H9 (cell line): ENCODE results near the gene BCAR3. TPM values are rescaled to one million over a fixed set of nuclear protein-coding genes. Genes with fewer than 3 reads are reported as not detected.

ENCODE experiments used
- DNase-seq: peaks from one replicate; pipeline ENCODE4 v3.0.0-alpha.2; 2017
- H2AFZ ChIP-seq: one replicate; pipeline ENCODE4 v1.6.1; 2013; ENCODE audit warnings: mild to moderate bottlenecking, low read length, control low read depth, moderate library complexity
- H2AK5ac ChIP-seq: 2 replicates; pipeline ENCODE4 v1.6.1; 2013; ENCODE audit warnings: low read length, control low read depth, mixed read lengths; ENCODE audit not compliant: insufficient read length
- H2BK120ac ChIP-seq: one replicate; pipeline ENCODE4 v1.6.1; 2013; ENCODE audit warnings: low read depth, mild to moderate bottlenecking, low read length, control low read depth, inconsistent platforms; ENCODE audit not compliant: poor library complexity, severe bottlenecking
- H2BK12ac ChIP-seq: 2 replicates; pipeline ENCODE4 v1.6.1; 2013; ENCODE audit warnings: low read length, control low read depth, mixed read lengths, low read depth; ENCODE audit not compliant: insufficient read length
- H2BK15ac ChIP-seq: 2 replicates; pipeline ENCODE4 v1.6.1; 2013; ENCODE audit warnings: low read depth, low read length, control low read depth
- H2BK20ac ChIP-seq: one replicate; pipeline ENCODE4 v1.6.1; 2013; ENCODE audit warnings: low read depth, mild to moderate bottlenecking, low read length, control low read depth, inconsistent platforms; ENCODE audit not compliant: poor library complexity, severe bottlenecking
- H2BK5ac ChIP-seq: 2 replicates; pipeline ENCODE4 v1.6.1; 2013; ENCODE audit warnings: low read length, control low read depth, mixed read lengths; ENCODE audit not compliant: insufficient read length
- H3K14ac ChIP-seq: 2 replicates; pipeline ENCODE4 v1.6.1; 2013; ENCODE audit warnings: low read length, control low read depth; ENCODE audit not compliant: insufficient read depth
- H3K18ac ChIP-seq: 2 replicates; pipeline ENCODE4 v1.6.1; 2013; ENCODE audit warnings: low read depth, mild to moderate bottlenecking, mixed read lengths, low read length, control low read depth; ENCODE audit not compliant: insufficient read length
- H3K23ac ChIP-seq: 2 replicates; pipeline ENCODE4 v1.6.1; 2013; ENCODE audit warnings: low read length, control low read depth, mixed read lengths, low read depth; ENCODE audit not compliant: insufficient read length
- H3K23me2 ChIP-seq: 2 replicates; pipeline ENCODE4 v1.6.1; 2013; ENCODE audit warnings: low read depth, mild to moderate bottlenecking, mixed read lengths, low read length, control low read depth; ENCODE audit not compliant: insufficient read length, poor library complexity, severe bottlenecking
- H3K27ac ChIP-seq: 2 replicates; pipeline ENCODE4 v1.5.1; 2013; ENCODE audit warnings: low read length, control low read depth, mixed read lengths, low read depth; ENCODE audit not compliant: insufficient read length
- H3K27me3 ChIP-seq: 2 replicates; pipeline ENCODE4 v1.6.1; 2013; ENCODE audit warnings: low read length, control low read depth, inconsistent platforms; ENCODE audit not compliant: insufficient read depth
- H3K4ac ChIP-seq: 2 replicates; pipeline ENCODE4 v1.6.1; 2013; ENCODE audit warnings: low read depth, mild to moderate bottlenecking, control low read depth, inconsistent platforms, low read length, moderate library complexity
- H3K4me1 ChIP-seq: 2 replicates; pipeline ENCODE4 v1.6.1; 2013; ENCODE audit warnings: low read length, control low read depth, inconsistent platforms; ENCODE audit not compliant: insufficient read depth
- H3K4me2 ChIP-seq: 2 replicates; pipeline ENCODE4 v1.6.1; 2013; ENCODE audit warnings: low read length, control low read depth, mixed read lengths; ENCODE audit not compliant: insufficient read length, insufficient read depth
- H3K56ac ChIP-seq: 2 replicates; pipeline ENCODE4 v1.6.1; 2013; ENCODE audit warnings: low read depth, mild to moderate bottlenecking, mixed read lengths, low read length, control low read depth; ENCODE audit not compliant: insufficient read length
- H3K79me1 ChIP-seq: 2 replicates; pipeline ENCODE4 v1.6.1; 2013; ENCODE audit warnings: low read depth, mild to moderate bottlenecking, moderate library complexity, low read length, control low read depth, inconsistent platforms; ENCODE audit not compliant: insufficient read depth, poor library complexity, severe bottlenecking
- H3K79me2 ChIP-seq: 2 replicates; pipeline ENCODE4 v1.6.1; 2013; ENCODE audit warnings: low read length, control low read depth, inconsistent platforms; ENCODE audit not compliant: insufficient read depth
- H3K9ac ChIP-seq: 2 replicates; pipeline ENCODE4 v1.6.1; 2013; ENCODE audit warnings: low read length, control low read depth, mixed read lengths; ENCODE audit not compliant: insufficient read length; ENCODE audit errors: extremely low read depth
- H3K9me3 ChIP-seq: one replicate; pipeline ENCODE4 v1.6.1; 2013; ENCODE audit warnings: low read depth, low read length, inconsistent platforms; ENCODE audit not compliant: control insufficient read depth
- H3T11ph ChIP-seq: one replicate; pipeline ENCODE4 v1.6.1; 2013; ENCODE audit warnings: mild to moderate bottlenecking, low read length, control low read depth, inconsistent platforms
- H4K20me1 ChIP-seq: one replicate; pipeline ENCODE4 v1.6.1; 2013; ENCODE audit not compliant: control insufficient read depth, insufficient read length, insufficient read depth
- H4K5ac ChIP-seq: 2 replicates; pipeline ENCODE4 v1.6.1; 2013; ENCODE audit warnings: low read depth, mild to moderate bottlenecking, mixed read lengths, low read length, control low read depth; ENCODE audit not compliant: insufficient read length
- H4K8ac ChIP-seq: replicated peaks from 2 replicates; pipeline ENCODE4 v1.6.1; 2013; ENCODE audit warnings: low read length, control low read depth, mixed read lengths, low read depth; ENCODE audit not compliant: insufficient read length
- H4K91ac ChIP-seq: 2 replicates; pipeline ENCODE4 v1.6.1; 2013; ENCODE audit warnings: low read depth, mild to moderate bottlenecking, moderate library complexity, mixed read lengths, low read length, control low read depth; ENCODE audit not compliant: insufficient read length
- H3K27ac Mint-ChIP-seq, 3 experiments: 2 replicates in 2 of 3; 3 replicates in 1 of 3; pipeline ENCODE4 v1.8.0; 2020 to 2021; ENCODE audit warnings: mixed read lengths in 3 of 3, mild to moderate bottlenecking in 1 of 3, moderate library complexity in 1 of 3
- H3K27me3 Mint-ChIP-seq: 2 replicates; pipeline ENCODE4 v1.8.0; 2021; ENCODE audit warnings: low read depth, mild to moderate bottlenecking, moderate library complexity, mixed read lengths
- H3K36me3 Mint-ChIP-seq, 3 experiments: 2 replicates in 2 of 3; 3 replicates in 1 of 3; pipeline ENCODE4 v1.8.0; 2020 to 2021; ENCODE audit warnings: low read depth in 3 of 3, mixed read lengths in 3 of 3; ENCODE audit not compliant: insufficient read depth in 1 of 3
- H3K4me1 Mint-ChIP-seq, 2 experiments: 2 replicates each; pipeline ENCODE4 v1.8.0; 2020; ENCODE audit warnings: mixed read lengths in 2 of 2
- H3K4me3 Mint-ChIP-seq, 2 experiments: 2 replicates in 1 of 2; 3 replicates in 1 of 2; pipeline ENCODE4 v1.8.0; 2020 to 2021; ENCODE audit warnings: mild to moderate bottlenecking in 2 of 2, mixed read lengths in 2 of 2, moderate library complexity in 1 of 2
- H3K9me3 Mint-ChIP-seq, 2 experiments: 2 replicates in 1 of 2; 3 replicates in 1 of 2; pipeline ENCODE4 v1.8.0; 2020; ENCODE audit warnings: mild to moderate bottlenecking in 2 of 2, mixed read lengths in 2 of 2, moderate library complexity in 1 of 2
- CTCF ChIP-seq: fragments of 200-600 bp; sonication (generic); conservative IDR thresholded peaks from 3 replicates; pipeline ENCODE4 v1.8.0; 2021; ENCODE audit warnings: antibody characterized with exemption, mild to moderate bottlenecking
- WGBS: extraction: QIAGEN DNeasy Blood & Tissue Kit; methylation state at CpG from one replicate; pipeline ENCODE4 v1.1.7; 2013; ENCODE audit warnings: missing lambda C conversion rate, low lambda C conversion rate, mixed read lengths; ENCODE audit not compliant: insufficient read length; ENCODE audit errors: extremely low coverage; 5-methylcytosine and 5-hydroxymethylcytosine counted together
- total RNA-seq: library from RNA; stranded (reverse); gene quantifications from 2 replicates; pipeline ENCODE4 v1.2.1, GENCODE V29; 2021

Gene BCAR3
- total RNA-seq, 1 experiment from 2014 or later, result 4.9 TPM

GRCh38 chr1:93699049-93699384 is 17.4 kb upstream of the BCAR3 start:
- Histone ChIP-seq H3K79me1 (no peaks in the 10 kb centered on the region), H4K8ac (no peak overlapping the region), H2BK15ac (no peak overlapping the region), H2BK12ac (no peak overlapping the region), H4K5ac (no peak overlapping the region), H3K79me2 (no peaks in the 10 kb centered on the region), H2BK20ac (no peak overlapping the region), H4K91ac (no peak overlapping the region), H2AK5ac (no peak overlapping the region), H3T11ph (no peak overlapping the region), H3K27me3 (no peaks in the 10 kb centered on the region), H3K27ac (no peak overlapping the region), H3K4me1 (no peaks in the 10 kb centered on the region), H2BK120ac (no peak overlapping the region), H3K18ac (no peak overlapping the region), H3K4me2 (no peak overlapping the region), H3K9ac (no peak overlapping the region), H2AFZ (no peak overlapping the region), H3K4ac (no peak overlapping the region), H3K9me3 (no peaks in the 10 kb centered on the region), H3K23me2 (no peaks in the 10 kb centered on the region), H4K20me1 (no peaks in the 10 kb centered on the region), H3K56ac (no peak overlapping the region), H2BK5ac (no peak overlapping the region), H3K23ac (no peak overlapping the region), H3K14ac (no peak overlapping the region)
- no peaks in the 10 kb centered on the region for H3K9me3 Mint-ChIP-seq
- TF ChIP-seq CTCF, result no peak
- WGBS, result no CpG with 5 or more reads among the region's 5 CpGs
- H3K4me1 Mint-ChIP-seq, result peaks cover 4 to 6% of the 10 kb centered on the region in 2 experiments; a peak in 2 of 4 replicates
- no peak overlapping the region for H3K4me3 Mint-ChIP-seq
- H3K36me3 Mint-ChIP-seq, result no peaks in the 10 kb centered on the region
- H3K27ac Mint-ChIP-seq, result no peak overlapping the region; a peak in 1 of 7 replicates
- DNase-seq, result no peak
- H3K27me3 Mint-ChIP-seq, result no peaks in the 10 kb centered on the region
